Stimulated activated CD4-positive, alpha-beta T cell treated with anti-CD3 and anti-CD28 coated beads, Interleukin-12 subunit alpha, Interleukin-12 subunit beta, amount 100 ng/mL, for 4 hours (primary cell): ENCODE results near the gene PDE9A.
"Not testable (repeated sequence)": the region's sequence is repeated elsewhere in the genome, so short reads cannot be mapped to it uniquely, and the experiment has no call there.

Experiments used
- DNase-seq: peaks from one replicate; pipeline ENCODE4 v3.0.0-alpha.2; 2020

PDE9A gene

DNA sequence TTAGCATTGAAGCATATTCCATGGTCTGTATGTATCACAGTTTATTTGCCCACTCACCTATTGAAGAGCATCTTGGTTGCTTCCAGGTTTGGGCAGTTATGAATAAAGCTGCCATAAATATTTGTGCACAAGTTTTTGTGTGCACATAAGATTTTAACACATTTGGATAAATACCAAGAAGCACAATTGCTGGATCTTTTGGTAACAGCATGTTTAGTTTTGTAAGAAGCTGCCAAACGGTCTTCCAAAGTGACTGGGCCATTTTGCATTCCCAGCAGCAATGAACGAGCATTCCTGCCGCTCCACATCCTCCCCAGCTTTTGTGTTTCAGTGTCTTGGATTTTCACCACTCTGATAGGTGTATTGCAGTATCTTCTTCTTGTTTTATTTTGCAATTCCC is 62.7 kb downstream of the PDE9A start:
- no peak for DNase-seq

DNA sequence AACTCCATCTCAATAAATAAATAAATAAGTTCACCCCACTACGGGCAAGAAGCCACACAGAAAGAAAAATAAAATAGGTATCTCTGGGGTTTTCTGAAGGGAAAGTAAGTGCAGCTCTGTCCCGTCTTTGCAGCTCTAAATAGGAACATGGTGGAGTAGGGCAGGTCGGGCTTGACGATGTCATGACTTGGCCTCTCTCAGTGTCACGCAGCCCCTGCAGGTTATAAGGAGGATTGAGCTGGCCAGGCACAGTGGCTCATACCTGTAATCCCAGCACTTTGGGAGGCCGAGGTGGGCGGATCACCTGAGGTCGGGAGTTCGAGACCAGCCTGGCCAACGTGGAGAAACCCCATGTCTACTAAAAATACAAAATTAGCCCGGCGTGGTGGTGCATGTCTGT is 67.1 kb downstream of the PDE9A start:
- DNase-seq = not testable (repeated sequence)

DNA sequence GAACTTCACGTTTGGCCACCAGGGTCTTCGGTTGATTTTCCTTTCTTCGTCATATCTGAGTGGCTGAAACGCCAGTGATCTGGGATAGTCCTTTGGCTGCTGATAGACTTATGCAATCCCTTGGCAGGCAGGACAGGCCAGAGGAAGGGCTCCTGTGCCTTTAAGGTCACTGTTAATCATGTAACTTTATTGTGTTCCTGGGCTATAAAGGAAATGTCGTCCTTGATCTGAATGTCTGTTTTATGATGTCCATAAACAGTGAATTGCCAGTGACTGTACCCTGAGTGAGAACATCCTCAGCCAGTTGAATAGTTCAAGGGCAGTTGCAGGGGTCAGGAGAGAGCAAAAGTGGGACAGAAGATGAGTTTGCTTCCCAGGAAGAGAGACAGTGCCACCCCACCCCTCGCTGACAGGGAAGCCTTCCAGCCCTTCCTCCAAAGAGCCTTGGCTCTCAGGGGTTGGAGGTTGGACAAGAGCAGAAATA is 68.0 kb downstream of the PDE9A start:
- no peak for DNase-seq

DNA sequence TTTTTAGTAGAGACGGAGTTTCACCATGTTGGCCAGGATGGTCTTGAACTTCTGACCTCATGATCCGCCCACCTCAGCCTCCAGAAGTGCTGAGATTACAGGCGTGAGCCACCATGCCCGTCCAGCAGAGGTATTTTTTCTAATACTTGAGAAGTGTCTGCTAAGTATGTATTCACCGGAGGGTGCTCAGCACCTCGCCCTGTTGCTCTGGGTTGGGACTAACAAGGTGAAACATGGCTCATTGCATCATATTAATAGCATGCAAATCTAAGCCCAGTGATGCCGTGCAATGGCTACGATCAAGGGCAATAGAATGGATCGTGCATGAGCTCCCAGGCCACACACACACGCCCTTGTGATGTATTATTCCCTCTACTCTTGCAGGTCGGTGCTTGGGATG is 68.7 kb downstream of the PDE9A start:
- DNase-seq = no peak

DNA sequence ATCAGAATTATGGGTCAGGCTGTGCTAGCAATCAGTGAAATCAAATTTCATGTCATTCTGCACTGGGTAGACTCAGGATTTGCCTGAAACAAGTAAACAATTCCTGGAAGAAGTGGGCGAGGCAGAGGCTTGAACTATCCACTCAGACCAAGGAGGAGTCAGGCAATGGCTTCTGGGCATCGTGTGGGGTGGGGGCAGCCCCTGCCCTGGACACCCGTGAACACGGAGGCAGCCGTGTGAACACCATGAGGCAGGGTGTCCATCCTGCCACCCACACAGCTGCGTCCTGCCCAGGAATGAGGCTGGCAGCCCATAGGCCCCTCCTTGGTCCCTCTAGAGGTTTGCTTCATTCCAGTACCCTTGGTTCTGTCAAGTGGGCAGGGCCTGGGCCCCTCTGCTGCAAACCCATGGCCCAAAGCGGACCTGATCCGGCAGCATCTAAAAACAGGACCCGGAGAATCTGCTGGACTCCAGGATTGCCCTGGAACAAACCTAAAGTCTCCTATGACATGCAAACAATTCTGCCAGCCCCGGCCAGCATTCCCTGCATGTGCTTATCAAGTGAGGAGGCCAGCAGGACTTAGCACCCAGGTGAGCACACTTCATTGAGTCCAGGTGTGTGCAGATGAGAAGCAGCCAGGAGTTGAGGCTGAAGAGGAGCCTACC is 69.5 kb downstream of the PDE9A start:
- DNase-seq = no peak

DNA sequence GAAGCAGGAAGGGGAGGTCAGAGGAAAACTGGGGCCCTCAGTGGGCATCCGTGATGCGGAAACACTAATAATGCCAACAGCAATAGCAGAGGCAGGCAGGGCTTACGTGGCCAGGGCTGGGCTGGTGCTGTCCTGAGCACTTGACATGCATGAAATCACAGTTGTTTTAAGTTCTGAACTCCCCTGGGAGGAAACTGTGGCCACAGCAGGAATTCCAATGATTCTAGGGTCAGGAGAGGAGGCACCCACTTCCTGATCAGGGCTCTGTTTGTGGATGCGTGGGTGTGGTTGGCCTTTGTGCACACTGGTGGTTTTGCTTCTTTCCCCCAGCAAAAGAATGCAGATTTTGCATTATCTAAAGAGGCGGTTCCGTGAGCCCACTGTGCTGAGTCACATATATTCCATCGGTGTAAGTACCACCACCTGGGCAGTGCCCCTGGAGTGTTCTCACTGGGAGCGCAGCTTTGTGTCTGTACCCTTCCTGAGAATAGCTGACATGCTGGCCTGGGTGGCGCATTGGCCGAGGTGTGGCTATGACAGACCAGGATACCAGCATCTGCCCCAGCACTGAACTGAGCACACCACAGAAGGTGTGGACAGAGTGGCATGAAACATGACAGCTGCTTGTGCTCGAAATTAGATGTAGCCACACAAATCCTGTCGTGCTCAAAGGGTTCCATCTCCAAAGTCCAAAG is 71.0 kb downstream of the PDE9A start:
- DNase-seq = no peak

DNA sequence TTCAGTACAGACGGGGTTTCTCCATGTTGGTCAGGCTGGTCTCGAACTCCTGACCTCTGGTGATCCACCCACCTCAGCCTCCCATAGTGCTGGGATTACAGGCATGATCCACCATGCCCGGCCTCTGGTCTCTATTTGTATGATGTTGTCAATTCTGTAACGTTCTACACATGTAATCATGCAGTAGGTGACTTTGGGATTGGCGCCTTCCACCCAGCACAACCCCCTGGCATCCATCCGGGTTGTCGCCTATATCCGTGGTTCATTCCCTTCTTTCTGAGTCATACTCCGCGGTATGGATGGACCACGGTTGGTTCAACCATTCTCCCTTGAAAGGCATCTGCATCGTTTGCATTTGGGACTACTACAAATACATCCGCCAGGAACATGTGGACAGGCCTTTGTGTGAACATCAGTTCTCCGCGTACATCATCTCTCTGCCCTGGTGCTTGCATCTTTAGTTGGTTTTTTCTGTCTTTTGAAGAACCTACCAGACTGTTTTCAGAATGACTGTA is 72.1 kb downstream of the PDE9A start:
- DNase-seq = no peak

DNA sequence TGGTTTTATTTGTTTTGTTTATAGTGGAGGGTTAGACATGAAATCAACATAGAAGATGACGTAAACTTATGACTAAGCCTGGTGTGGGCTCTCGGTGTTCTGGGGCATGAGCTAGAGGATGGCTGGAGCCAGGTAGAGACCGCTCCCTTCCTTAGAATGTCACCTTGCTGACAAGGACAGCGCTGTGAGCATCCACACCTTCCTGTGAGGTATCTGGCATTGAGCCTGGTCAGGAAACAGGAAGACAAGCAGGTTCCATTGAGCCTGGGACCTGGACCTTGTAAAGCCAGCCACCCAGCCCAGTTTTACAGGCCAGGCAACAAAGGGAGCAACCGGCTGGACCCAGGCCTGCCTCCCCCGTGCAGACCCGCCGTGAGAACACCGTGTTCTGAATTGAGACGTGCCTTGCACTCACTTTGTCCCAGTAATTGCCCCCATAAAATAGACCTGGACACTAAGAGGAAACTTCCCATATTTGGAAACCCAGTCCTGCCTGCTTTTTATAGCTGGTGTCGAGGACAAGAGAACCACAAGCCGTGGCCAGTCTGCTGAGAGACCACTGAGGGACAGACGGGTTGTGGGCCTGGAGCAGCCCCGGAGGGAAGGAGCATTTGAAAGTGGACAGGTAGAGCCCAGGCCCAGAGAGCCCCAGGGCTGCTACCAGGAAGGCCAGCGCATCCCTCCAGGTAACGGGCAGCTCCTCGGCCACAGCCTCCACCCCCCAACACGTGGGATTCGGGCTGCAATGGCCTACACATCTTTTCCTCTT is 78.0 kb downstream of the PDE9A start:
- no peak for DNase-seq

DNA sequence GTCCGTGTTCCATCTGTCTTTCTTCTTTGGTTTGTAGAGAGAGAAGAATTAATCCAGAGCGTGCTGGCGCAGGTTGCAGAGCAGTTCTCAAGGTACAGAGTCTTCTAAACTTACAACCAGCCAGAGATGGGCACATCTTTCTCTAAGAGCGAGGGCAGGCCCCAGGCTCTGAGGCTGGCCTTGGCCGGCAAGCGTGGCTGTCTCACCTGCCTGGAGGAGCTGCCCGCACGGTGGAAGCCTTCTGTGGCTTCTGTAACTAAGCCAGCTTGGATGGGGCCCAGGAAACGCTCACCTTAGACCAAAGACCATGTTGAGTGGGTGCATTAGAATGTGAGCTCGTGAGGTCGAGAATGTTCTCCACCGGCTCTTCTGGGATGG is 78.6 kb downstream of the PDE9A start:
- DNase-seq = no peak

DNA sequence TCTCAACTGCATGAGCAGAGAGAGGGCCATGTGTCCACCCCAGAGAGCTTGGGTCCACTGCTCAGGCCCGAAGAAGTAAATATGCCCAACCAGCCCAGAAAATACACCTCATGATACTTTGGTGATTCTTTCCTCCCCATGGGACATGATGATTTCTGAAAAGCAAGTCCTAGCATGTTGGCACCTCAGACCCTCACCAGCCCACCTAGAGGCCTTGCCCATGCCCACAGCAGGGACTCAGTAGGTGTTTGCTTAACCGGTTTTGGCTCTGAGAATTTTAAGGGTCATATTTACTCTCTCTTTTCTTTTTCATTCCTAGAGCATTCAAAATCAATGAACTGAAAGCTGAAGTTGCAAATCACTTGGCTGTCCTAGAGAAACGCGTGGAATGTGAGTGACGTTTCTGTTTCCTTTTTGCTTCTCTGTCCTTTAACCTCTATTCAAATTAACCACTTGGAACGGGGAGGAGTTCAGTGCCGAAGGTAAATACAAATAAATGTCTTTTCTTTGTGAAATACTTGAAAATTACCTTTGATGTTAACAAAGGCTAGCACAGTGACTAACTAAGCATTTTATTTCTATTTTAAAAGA is 79.7 kb downstream of the PDE9A start:
- no peak for DNase-seq

DNA sequence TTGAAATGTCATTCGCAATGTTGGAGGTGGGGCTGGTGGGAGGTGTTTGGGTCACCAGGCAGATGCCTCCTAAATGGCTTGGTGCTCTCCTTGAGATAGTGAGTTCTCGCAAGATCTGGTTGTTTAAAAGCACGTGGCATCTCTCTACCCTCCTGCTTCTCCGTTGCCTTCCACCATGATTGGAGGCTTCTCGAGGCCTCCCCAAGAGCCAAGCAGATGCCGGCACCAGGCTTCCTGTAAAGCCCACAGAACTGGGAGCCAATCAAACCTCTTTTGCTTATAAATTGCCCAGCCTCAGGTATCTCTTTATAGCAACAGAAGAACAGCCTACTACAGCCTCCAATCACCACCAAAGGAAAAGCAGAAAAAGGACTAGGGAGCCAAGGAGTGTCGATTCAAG is 80.5 kb downstream of the PDE9A start:
- no peak for DNase-seq

DNA sequence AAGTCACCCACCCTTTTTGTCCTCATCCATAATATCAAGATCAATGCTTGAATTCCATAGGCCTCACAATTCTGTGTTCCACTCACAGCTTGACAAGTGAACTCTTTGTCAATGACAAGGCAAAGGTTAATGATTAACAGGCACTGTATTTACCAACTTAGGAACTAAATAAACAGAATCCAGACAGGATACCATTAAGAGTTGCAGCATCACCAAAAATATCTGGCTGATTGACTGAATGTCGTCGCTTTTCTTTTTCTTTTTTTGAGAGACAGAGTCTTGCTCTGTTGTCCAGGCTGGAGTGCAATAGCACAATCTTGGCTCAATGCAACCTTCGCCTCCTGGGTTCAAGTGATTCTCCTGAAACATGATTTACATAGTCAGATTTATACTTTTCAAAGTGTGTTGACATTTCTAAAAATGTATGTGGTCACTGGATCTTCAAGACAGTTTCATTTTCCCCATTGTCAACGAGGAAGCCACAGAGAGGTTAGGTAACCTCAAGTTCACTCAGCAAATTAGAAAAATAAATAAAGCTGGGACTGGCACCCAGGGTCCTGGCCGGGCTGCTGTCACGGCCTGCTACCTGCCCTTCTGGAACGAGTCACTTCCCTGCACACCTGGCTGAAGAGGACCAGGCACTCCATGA is 81.0 kb downstream of the PDE9A start:
- no peak for DNase-seq

DNA sequence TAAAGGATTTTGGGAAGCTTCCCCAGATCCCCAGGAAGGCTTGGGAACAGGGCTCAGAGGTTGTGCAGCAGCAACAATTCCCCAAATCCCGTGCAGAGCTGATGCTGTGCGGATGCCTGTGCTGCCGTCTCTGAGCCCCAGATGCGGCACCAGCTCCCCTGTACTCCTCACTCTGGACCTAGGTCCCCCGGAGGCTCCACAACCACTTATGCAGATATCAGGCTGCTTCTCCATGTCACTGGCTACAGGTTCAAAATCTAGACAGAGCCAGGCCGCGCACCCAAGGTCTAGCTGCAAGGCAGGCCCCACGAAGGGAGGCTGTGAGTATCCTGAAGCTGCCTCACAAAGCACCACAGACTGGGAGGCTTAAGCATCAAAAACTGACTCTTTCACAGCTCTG is 81.6 kb downstream of the PDE9A start:
- DNase-seq = no peak

DNA sequence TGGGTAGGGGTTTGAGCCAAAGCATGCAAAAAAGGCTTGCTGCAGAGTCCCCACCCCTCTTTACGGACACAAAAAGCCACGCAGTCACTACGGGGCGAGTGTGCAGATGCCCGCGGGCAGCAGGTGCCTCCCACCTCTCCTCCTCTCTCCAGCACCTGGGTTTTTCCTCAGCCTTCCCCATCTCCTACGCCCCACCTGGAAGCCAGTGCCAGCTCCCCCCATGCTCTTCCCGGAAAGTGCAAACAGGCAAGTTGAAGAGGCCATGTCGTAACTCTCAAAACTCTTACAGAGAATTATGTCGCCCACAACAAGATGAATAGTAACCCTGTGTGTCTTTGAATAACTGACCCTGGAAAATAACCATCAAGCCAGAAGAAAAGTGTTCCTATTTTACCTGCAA is 82.5 kb downstream of the PDE9A start:
- no peak for DNase-seq

DNA sequence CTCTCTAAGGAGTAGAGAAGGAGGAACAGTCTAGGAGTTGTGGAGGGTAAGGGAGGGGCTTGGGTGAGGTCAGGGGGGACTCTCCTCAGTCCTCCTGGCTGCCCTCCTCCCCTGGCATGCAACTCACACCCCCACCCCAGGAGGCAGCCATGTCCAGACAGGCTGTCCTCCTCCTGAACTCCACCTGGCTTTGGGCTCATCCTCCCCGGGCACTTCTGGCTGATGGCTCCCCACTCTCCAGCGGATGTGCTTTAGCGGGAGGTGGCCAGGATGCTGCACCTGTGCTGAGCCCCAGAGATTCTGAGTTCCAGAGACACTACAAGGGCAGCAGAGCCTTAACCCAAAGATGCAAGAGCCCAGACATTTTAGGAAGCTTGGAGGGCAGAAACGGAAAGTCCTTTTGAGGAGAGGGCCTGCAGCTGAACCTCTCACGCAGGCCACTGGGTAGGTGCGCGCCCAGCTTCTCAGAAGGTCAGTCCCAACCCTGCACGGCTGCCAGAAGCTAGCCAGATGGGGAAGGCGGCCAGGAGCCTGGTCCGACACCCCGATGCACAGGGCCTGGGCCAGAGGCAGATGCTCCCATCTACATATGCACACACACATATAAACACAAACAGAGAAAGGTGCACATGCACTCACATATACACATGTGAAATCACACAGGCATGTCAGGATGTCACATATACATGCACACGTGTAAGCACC is 83.4 kb downstream of the PDE9A start:
- no peak for DNase-seq

DNA sequence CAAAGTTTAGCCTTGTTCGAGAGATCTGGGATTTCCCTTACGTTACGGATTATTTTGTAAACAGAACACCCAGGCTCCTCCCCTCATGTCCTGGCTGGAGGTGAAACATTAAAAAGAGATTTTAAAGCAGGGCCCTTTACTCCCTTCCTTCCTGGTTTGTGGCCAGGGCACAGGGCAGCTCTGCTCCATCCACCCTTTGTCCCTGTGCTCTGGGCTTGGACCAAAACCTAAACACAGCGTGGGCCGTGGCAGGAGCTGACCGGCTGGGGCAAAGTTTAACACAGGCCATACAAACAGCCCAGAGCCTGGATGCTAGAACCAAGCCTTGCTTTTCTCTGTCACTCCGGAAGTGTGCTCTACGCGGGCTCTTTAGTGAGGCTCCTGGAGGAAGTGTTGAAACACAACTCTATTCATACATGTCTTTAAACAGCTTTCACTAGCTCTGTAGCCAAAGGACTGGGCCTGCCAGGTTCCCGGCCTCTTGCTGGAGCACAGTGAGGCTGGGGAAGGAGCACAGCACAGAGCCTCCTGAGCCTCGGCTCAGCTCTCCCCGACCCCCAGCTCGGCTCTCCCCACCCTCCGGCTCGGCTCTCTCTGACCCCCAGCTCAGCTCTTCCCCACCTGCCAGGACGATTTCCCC is 84.7 kb downstream of the PDE9A start:
- no peak for DNase-seq

DNA sequence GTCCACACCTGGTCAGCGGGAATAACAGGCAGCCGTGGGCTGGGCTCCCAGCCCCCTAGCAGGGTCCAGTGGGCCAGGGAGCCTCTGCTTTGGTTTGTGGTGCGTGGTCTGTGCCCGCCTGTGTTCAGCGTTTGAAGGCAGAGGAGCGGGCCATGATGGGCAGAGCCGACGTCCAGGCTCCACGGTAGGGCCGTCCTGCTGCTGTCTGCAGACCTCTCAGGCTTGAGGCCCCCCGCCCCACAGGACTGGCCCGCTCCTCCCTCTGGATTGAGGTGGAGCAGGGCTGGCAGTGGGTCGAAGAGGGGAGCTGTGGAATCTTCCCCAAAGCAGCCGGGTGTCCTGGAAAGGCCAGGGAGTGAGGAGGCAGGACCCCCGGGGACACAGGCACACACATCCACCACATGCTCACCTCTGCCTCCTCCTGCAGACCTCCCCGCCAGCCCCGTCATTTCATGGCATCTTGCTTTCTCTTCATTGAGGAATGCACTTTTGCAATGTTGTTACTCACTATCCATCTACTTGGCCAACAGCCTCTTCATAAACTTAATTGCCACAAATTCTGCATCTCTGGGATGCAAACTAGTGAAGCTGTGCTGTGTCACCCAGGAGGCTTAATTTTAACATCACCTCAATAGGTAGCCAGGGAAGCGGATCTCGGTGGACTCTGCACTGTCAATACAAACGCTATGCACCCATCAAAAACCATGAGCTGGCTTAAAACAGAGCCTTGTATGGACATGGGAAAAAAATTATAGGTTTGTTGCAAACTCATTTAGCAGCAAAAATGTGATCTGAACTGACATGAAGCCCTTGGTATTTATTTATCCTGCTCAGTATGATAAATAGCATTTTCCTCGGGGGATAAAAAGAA is 85.9 kb downstream of the PDE9A start:
- DNase-seq = no peak

DNA sequence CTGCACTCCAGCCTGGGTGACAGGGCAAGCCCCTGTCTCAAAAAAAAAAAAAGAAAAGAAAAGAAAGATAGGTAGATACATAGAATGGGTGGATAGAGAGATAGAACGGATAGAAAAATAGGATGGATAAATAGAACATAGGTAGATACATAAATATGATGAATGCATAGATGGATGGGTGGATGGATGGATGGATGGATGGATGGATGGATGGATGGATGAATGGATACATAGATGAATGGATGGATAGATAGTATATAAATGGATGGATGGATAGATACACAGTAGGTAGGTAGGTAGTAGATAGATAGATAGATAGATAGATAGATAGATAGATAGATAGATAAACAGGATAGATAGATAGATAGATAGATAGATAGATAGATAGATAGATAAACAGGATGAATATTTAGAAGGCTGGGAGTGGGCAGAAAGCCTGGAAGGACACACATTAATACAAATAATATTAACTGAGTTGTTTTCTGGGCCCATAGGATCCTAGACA is 87.0 kb downstream of the PDE9A start:
- no peak for DNase-seq

DNA sequence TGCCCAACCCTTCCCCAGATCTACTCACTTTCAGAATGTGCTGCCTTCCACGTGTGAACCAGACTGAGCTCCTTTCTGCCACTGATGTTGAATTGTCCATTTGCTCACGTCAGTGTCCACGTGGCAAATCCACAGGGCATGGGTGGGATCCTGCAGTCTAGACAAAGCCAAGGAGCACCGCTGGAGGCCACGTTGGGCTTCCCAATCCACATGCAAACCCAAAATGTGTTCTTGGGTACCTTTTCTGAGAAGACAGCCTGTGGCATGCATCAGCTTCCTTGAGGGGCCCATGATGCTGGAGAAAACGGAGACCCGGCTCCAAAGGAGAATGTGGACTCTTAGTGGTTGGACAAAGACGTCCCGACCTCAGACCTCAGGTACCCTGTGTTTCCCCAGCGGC is 87.6 kb downstream of the PDE9A start:
- no peak for DNase-seq
